Colonic mucosa (tissue), 4 donors: Measurements from ENCODE around the gene IHH. TPM values are rescaled to one million over a fixed set of nuclear protein-coding genes. Genes with fewer than 3 reads are reported as not detected.

Source experiments
- DNase-seq: peaks from one replicate; pipeline ENCODE4 v3.0.0-alpha.2; 2020
- H3K27ac ChIP-seq: fragments of 200-600 bp; one replicate; pipeline ENCODE4 v1.8.0; 2021
- H3K27me3 ChIP-seq: fragments of 200-600 bp; one replicate; pipeline ENCODE4 v1.8.0; 2021
- H3K36me3 ChIP-seq: fragments of 200-600 bp; one replicate; pipeline ENCODE4 v1.8.0; 2021
- H3K4me1 ChIP-seq: fragments of 200-600 bp; one replicate; pipeline ENCODE4 v1.8.0; 2021; ENCODE audit warnings: mild to moderate bottlenecking
- H3K4me3 ChIP-seq: fragments of 200-600 bp; one replicate; pipeline ENCODE4 v1.8.0; 2021
- H3K9ac ChIP-seq, 2 donors: one replicate each; pipeline ENCODE4 v1.7.0; 2013; ENCODE audit warnings: control low read depth in 2 of 2, low read depth in 2 of 2, low read length in 2 of 2
- H3K9me3 ChIP-seq: fragments of 200-600 bp; one replicate; pipeline ENCODE4 v1.8.0; 2021
- CTCF ChIP-seq: fragments of 200-600 bp; IDR thresholded peaks from one replicate; pipeline ENCODE4 v1.8.0; 2022; ENCODE audit warnings: antibody characterized with exemption, mild to moderate bottlenecking
- intact Hi-C: fragments of 100-400 bp; cut with DNase I; formaldehyde crosslinking; loops from one replicate; pipeline ENCODE4 v1.14.1; 2022
- total RNA-seq, 2 donors: library from RNA; stranded (reverse); fragmentation: NEBNext Ultra II Directional in 1 of 2; extraction: Animal tissue kit (Norgen Biotek cat#: 25700) in 1 of 2; gene quantifications; one replicate each; pipeline ENCODE4 v1.2.1, GENCODE V29; 2021
- donor health status: healthy.
- donor health status: DM: no; HTN: no; CAD: no.
- donor health status: DM: no; HTN: no; CAD: no.

Gene IHH
- total RNA-seq, 2 donors from 2014 or later = 82.2 to 103 TPM

GRCh38 chr2:219099329-219099728, 38.6 kb upstream of the IHH start:
- TF ChIP-seq CTCF = no peak
- Histone ChIP-seq H3K4me3 (no peak overlapping the region), H3K27ac (no peak overlapping the region), H3K36me3 (no peaks in the 10 kb centered on the region), H3K9ac (no peak overlapping the region), H3K9me3 (no peaks in the 10 kb centered on the region), H3K4me1 (no peaks in the 10 kb centered on the region), H3K27me3 (no peaks in the 10 kb centered on the region)
- intact Hi-C loops = no loop called here
- no peak for DNase-seq

DNA sequence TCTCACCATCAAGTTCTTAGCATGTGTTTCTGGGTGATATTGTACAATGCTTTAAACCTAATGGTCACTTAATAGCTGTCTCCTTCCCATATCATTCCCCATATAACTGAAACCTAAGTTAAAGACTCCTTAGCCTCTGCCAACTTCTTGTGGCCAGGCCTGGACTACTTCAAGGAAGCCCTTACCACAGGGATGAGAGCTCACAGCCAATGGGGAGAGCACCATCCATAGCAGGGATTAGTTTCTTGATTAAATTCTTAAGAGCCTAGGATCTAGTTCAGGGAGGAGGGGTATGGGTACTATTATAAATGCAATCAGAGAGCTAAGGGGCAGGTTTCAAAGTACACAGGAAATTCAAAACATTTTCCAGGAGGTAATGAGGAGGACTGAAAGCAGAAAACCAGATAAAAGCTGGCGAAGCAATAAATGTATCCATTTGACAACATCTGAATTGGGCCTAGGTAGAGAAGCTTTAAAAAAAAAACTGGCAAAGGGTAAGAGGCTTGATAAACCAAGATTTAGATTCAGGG, 34.8 kb upstream of the IHH start:
- no peak for DNase-seq
- Histone ChIP-seq H3K4me1 (no peaks in the 10 kb centered on the region), H3K36me3 (no peaks in the 10 kb centered on the region), H3K27me3 (no peaks in the 10 kb centered on the region), H3K9me3 (no peaks in the 10 kb centered on the region), H3K9ac (no peak overlapping the region), H3K27ac (no peak overlapping the region), H3K4me3 (no peak overlapping the region)
- TF ChIP-seq CTCF = no peak
- intact Hi-C loops = no loop called here

DNA sequence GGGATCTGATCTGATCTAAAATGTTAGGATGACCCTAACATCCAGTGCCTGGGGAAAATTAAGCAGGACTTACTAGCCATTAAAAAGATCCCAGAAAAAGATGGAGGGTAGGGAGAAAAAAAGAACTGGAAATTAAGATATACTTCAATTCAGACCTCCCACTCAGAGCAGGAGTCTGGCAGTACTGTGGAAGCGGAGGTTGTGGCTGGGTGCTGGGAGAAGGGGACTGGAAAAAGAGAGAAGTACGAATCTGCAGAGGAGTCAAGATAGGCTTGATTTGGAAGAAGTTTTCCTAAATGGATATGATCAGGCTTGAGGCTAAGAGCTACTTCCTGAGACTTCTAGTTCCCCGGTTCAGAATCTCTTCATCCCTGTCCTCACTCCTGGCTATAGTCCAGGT, 33.5 kb upstream of the IHH start:
- TF ChIP-seq CTCF = no peak
- H3K36me3 ChIP-seq = no peaks in the 10 kb centered on the region
- no peaks in the 10 kb centered on the region for H3K9me3 ChIP-seq
- no peak overlapping the region for H3K9ac ChIP-seq
- DNase-seq = no peak
- intact Hi-C loops = no loop called here
- no peak overlapping the region for H3K27ac ChIP-seq
- no peaks in the 10 kb centered on the region for H3K27me3 ChIP-seq
- H3K4me3 ChIP-seq = no peak overlapping the region
- H3K4me1 ChIP-seq = no peaks in the 10 kb centered on the region

DNA sequence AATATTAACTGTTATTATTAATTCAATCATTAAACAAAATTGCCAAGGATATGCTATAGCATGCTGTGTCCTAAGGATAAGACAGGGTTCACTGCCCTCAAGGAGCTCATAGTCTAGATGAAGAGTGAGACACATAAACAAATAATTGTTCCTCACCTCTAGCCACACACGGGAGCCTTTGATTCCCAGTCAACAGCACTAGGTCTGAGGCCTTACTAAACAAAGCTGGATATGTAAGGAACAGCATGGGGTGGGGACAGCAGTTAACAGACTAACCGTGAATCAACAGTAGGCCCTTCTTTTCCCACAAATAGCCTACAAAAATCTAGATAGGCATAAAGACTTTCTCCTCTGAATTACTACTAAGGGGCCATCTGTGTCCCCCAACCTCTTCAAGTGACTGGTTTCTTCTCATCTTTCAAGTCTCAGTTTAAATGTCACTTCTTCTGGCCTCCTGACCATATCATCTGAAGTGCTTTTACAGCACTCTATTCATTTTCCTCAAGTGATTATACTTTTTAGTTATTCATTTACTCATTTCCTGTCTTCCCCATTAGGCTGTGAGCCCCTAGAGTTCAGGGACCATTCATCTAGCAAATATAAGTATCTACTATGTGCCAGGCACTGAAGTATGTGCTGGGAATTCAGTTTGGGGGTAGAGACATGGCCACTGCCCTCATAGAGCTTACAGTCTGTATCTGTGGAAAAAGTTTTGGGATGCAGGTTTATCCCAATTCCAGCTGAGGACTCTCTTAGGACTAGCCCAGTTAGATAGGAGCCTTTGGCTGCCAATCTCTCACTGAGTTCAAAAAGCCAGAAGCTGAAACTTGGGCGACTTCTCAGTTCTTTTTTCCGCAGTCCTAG, 29.9 kb upstream of the IHH start:
- DNase-seq = no peak
- Histone ChIP-seq H3K27me3 (no peaks in the 10 kb centered on the region), H3K9me3 (no peaks in the 10 kb centered on the region), H3K9ac (no peak overlapping the region), H3K36me3 (no peaks in the 10 kb centered on the region), H3K27ac (no peak overlapping the region), H3K4me3 (no peak overlapping the region), H3K4me1 (no peaks in the 10 kb centered on the region)
- no peak for TF ChIP-seq CTCF
- intact Hi-C loops = no loop called here

DNA sequence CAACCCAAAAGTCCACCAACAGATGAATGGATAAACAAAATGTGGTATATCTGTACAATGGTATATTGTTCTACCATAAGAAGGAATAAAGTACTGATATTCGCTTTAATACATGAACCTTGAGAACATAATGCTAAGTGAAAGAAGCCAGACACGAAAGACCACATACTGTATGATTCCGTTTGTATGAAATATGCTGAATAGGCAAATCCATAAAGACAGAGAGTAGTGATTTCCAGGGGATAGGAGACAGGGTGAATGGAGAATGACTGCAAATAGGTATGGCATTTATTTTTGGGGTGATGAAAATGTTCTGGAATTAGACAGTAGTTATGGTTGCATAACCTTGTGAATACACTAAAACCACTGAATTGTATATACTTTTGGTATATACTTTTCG, 28.6 kb upstream of the IHH start:
- intact Hi-C loops = no loop called here
- TF ChIP-seq CTCF = no peak
- H3K27me3 ChIP-seq = no peaks in the 10 kb centered on the region
- H3K27ac ChIP-seq = no peak overlapping the region
- H3K9ac ChIP-seq = no peak overlapping the region
- H3K4me3 ChIP-seq = no peak overlapping the region
- no peak for DNase-seq
- no peaks in the 10 kb centered on the region for H3K4me1 ChIP-seq
- no peaks in the 10 kb centered on the region for H3K36me3 ChIP-seq
- H3K9me3 ChIP-seq = no peaks in the 10 kb centered on the region
